Endodermal cell (in vitro differentiated cells): Measurements from ENCODE around the gene DNAJC8. TPM values are rescaled to one million over a fixed set of nuclear protein-coding genes. Genes with fewer than 3 reads are reported as not detected.
A peak's percentile ranks its signal among the peaks of the same experiment; 100 is the strongest.

ENCODE experiments used
- DNase-seq: peaks from one replicate; pipeline ENCODE4 v3.0.0-alpha.2; 2017
- H3K27ac ChIP-seq: 2 replicates; pipeline ENCODE4 v1.5.1; 2013; ENCODE audit warnings: mild to moderate bottlenecking, low read depth, low read length, moderate library complexity
- H3K27me3 ChIP-seq: 2 replicates; pipeline ENCODE4 v1.6.1; 2013; ENCODE audit warnings: mild to moderate bottlenecking, low read length, moderate library complexity; ENCODE audit not compliant: insufficient read depth, control insufficient read depth, poor library complexity, severe bottlenecking
- H3K36me3 ChIP-seq: 2 replicates; pipeline ENCODE4 v1.7.0; 2013; ENCODE audit warnings: mild to moderate bottlenecking, low read length, moderate library complexity; ENCODE audit not compliant: control insufficient read depth, insufficient read depth
- H3K4me1 ChIP-seq: one replicate; pipeline ENCODE4 v1.7.0; 2013; ENCODE audit warnings: low read length; ENCODE audit not compliant: control insufficient read depth, insufficient read depth
- H3K4me3 ChIP-seq: 2 replicates; pipeline ENCODE4 v1.5.1; 2013; ENCODE audit warnings: mild to moderate bottlenecking, low read length, moderate library complexity
- H3K9ac ChIP-seq: 2 replicates; pipeline ENCODE4 v1.6.1; 2013; ENCODE audit warnings: mild to moderate bottlenecking, low read length, moderate library complexity; ENCODE audit not compliant: poor library complexity, severe bottlenecking; ENCODE audit errors: extremely low read depth
- H3K9me3 ChIP-seq: 2 replicates; pipeline ENCODE4 v1.6.1; 2013; ENCODE audit warnings: mild to moderate bottlenecking, low read length, moderate library complexity; ENCODE audit not compliant: control insufficient read depth
- H3K27ac Mint-ChIP-seq: 2 replicates; pipeline ENCODE4 v1.8.0; 2020; ENCODE audit warnings: mixed read lengths
- H3K27me3 Mint-ChIP-seq: 2 replicates; pipeline ENCODE4 v1.8.0; 2021; ENCODE audit warnings: mild to moderate bottlenecking, mixed read lengths; ENCODE audit not compliant: insufficient read depth
- H3K36me3 Mint-ChIP-seq: 2 replicates; pipeline ENCODE4 v1.8.0; 2020; ENCODE audit warnings: low read depth, mixed read lengths
- H3K4me1 Mint-ChIP-seq: 2 replicates; pipeline ENCODE4 v1.8.0; 2020; ENCODE audit warnings: mixed read lengths
- H3K4me3 Mint-ChIP-seq: 2 replicates; pipeline ENCODE4 v1.8.0; 2020; ENCODE audit warnings: mild to moderate bottlenecking, moderate library complexity, mixed read lengths
- H3K9me3 Mint-ChIP-seq: 2 replicates; pipeline ENCODE4 v1.8.0; 2020; ENCODE audit warnings: mild to moderate bottlenecking, mixed read lengths
- WGBS, 2 experiments: methylation state at CpG; one replicate each; pipeline versions ENCODE4 v1.1.5 to v1.1.7; 2013; ENCODE audit warnings: missing lambda C conversion rate in 2 of 2, mixed read lengths in 1 of 2; ENCODE audit not compliant: insufficient coverage in 1 of 2, insufficient read length in 1 of 2; 5-methylcytosine and 5-hydroxymethylcytosine counted together
- total RNA-seq, 2 donors: library from RNA; stranded (reverse); fragmentation: NEBNext Ultra II Directional in 1 of 2; extraction: Animal tissue kit (Norgen Biotek cat#: 25700) in 1 of 2; gene quantifications; 2 replicates in 1 of 2; 3 replicates in 1 of 2; pipeline ENCODE4 v1.2.1, GENCODE V29; 2021
- TF ChIP-seq, protein P1 (sequence below): fragments of 200-600 bp; sonication (generic); conservative IDR thresholded peaks from 2 replicates; pipeline ENCODE4 v1.5.0; 2021; ENCODE audit warnings: antibody characterized with exemption, mild to moderate bottlenecking

The DNAJC8 gene
- total RNA-seq, 2 donors from 2014 or later, result 122 to 144 TPM

DNA sequence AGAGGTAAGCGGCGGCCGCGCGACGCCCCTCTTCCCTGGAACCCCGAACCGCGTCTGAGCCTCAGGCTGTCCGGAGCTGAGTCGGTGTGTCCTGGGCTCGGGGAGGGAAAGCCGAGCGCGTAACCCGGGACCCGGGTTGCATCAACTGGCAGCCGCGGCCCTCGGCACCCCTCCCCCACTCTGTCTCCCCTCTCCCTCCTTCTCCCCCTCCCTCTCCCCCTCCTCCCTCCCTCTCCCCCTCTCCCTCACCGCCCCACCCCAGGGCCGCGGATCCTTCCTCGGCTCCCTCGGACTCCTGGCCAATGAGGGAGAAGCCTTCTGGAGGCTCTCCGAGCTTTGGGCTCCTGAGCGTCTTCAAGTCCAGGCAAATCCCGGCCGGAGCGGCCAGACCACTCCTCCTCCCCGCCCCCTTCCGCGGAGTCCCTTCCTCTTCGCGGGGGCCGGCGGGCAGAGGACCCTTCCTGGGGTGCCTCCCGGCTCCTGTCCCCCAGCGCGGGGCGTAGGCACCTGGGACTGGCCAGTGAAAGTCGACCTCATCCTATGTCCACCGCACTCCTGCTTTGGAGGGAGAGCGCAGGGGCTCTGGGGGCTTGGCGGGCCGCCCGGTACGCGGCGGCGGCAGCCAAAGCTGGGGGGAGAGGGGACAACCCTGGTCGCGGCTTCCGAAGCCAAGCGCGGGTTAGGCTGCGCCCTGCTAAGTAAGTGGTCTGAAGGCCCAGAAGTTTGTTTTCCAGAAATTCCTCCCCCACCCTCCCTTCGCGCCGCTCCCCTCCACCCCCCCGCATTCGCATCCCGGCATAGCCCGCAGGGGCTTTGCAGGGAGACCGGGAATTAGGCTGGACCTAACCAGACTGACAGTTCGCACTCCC lies 27.3 kb upstream of the DNAJC8 start:
- Mint-ChIP-seq H3K36me3 (no peaks in the 10 kb centered on the region), H3K27me3 (no peaks in the 10 kb centered on the region), H3K9me3 (no peaks in the 10 kb centered on the region), H3K27ac (peak overlapping the region; percentile 85), H3K4me1 (peaks cover 27% of the 10 kb centered on the region), H3K4me3 (peak overlapping the region; percentile 71)
- TF ChIP-seq, protein P1, sequence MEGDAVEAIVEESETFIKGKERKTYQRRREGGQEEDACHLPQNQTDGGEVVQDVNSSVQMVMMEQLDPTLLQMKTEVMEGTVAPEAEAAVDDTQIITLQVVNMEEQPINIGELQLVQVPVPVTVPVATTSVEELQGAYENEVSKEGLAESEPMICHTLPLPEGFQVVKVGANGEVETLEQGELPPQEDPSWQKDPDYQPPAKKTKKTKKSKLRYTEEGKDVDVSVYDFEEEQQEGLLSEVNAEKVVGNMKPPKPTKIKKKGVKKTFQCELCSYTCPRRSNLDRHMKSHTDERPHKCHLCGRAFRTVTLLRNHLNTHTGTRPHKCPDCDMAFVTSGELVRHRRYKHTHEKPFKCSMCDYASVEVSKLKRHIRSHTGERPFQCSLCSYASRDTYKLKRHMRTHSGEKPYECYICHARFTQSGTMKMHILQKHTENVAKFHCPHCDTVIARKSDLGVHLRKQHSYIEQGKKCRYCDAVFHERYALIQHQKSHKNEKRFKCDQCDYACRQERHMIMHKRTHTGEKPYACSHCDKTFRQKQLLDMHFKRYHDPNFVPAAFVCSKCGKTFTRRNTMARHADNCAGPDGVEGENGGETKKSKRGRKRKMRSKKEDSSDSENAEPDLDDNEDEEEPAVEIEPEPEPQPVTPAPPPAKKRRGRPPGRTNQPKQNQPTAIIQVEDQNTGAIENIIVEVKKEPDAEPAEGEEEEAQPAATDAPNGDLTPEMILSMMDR, result no peak
- no peaks in the 10 kb centered on the region for H3K27me3 ChIP-seq
- peak; percentile 95 for DNase-seq
- H3K9me3 ChIP-seq, result no peaks in the 10 kb centered on the region
- H3K27ac ChIP-seq, result peak overlapping the region; percentile 89
- no peaks in the 10 kb centered on the region for H3K4me1 ChIP-seq
- no peaks in the 10 kb centered on the region for H3K36me3 ChIP-seq
- peak overlapping the region; percentile 90 for H3K9ac ChIP-seq
- peak overlapping the region; percentile 87 for H3K4me3 ChIP-seq
- WGBS, 2 experiments, result 0 to 7% methylated on average over 8 to 60 of the region's 66 CpGs

DNA sequence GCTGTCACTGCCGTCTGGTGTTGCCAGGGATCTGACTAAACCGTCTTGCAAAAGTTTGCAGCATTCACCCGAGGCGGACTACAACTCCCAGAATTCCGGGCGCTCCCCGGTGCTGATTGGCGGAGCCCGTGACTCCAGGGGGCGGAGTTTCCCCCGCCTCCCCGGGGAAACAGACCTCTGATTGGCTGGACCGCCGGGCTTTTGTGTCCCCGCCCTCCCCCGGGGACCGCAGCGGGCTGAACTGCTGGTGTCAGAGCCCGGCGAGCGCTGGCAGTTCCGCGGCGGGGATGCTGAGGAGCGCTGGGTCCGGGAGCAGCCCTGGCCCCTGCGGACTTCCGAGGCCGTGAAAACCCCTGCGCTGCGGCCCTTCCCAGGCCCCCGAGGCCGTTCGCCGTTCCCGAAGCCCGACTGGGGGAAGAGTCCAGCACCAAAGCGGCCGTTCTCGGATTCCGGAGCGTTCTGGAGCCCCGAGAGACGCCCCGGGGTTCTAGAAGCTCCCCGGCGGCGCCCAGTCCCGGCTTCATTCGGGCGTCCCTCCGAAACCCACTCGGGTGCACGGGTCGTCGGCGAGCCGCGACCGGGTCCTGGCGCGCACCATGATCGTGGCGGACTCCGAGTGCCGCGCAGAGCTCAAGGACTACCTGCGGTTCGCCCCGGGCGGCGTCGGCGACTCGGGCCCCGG lies 26.6 kb upstream of the DNAJC8 start, which contains the start of gene SESN2:
Gene SESN2 (plus strand): TSS at position 267 of the 682 bp plus-strand sequence. CDS start 330 bp downstream, at position 597.
- WGBS, 2 experiments, result 0% methylated on average over 23 to 76 of the region's 76 CpGs
- Histone ChIP-seq H3K27ac (peak within 1 kb of the TSS; percentile 89), H3K4me1 (no peaks in the 10 kb centered on the region), H3K9me3 (no peaks in the 10 kb centered on the region), H3K27me3 (no peaks in the 10 kb centered on the region), H3K36me3 (no peaks in the 10 kb centered on the region), H3K9ac (peak within 1 kb of the TSS; percentile 90), H3K4me3 (peak within 1 kb of the TSS; percentile 87)
- Mint-ChIP-seq H3K27ac (no peak within 1 kb of the TSS), H3K27me3 (peaks cover under 1% of the 10 kb centered on the region), H3K9me3 (no peaks in the 10 kb centered on the region), H3K36me3 (no peaks in the 10 kb centered on the region), H3K4me3 (peak within 1 kb of the TSS; percentile 71), H3K4me1 (peaks cover 21% of the 10 kb centered on the region)
- TF ChIP-seq, protein P1, result no peak
- peak; percentile 100 for DNase-seq

DNA sequence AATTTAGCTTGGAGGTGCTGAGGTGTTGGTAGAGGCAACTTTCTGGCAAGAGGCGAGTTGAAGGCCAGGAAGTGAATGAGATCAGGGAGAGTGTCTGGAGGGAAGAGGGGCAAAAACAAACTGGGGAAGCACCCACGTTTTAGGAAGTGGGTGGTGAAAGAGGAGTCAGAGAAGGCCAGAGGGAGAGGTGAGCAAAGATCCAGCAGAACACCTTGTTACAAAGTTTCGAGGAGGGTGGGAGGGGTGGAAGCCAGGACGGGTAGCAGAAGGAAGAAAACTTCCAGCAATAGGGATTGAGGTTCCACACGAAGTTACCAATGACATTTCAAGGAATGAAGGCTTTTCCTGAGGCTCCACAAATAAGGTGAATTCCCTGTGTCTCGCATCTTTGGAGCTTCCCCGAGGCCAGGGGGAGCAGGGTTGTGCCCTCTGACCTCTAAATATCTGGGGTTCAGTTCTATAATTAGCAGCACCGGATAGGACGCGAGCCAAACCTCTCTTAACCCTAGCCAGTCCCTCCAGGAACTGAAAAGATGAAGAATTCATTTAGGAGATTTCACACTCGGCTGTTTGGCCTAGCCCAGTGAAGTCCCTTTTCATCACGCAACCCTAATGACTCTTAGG lies 25.9 kb upstream of the DNAJC8 start:
- no peak overlapping the region for H3K27ac ChIP-seq
- Mint-ChIP-seq H3K27me3 (peaks cover 4% of the 10 kb centered on the region), H3K9me3 (no peaks in the 10 kb centered on the region), H3K36me3 (no peaks in the 10 kb centered on the region), H3K4me3 (peak overlapping the region; percentile 71), H3K27ac (no peak overlapping the region), H3K4me1 (peaks cover 21% of the 10 kb centered on the region)
- no peaks in the 10 kb centered on the region for H3K9me3 ChIP-seq
- WGBS, 2 experiments, result 57 to 63% methylated on average over 8 to 12 of the region's 12 CpGs
- H3K4me3 ChIP-seq, result peak overlapping the region; percentile 87
- TF ChIP-seq, protein P1, result no peak
- no peaks in the 10 kb centered on the region for H3K4me1 ChIP-seq
- H3K27me3 ChIP-seq, result no peaks in the 10 kb centered on the region
- no peak for DNase-seq
- no peaks in the 10 kb centered on the region for H3K36me3 ChIP-seq
- no peak overlapping the region for H3K9ac ChIP-seq
